Activated CD4-positive, CD25-positive, alpha-beta regulatory T cell (primary cell): ENCODE results near the gene JAM3.
"Not testable (repeated sequence)": the region's sequence is repeated elsewhere in the genome, so short reads cannot be mapped to it uniquely, and the experiment has no call there.

ENCODE experiments used
- DNase-seq, 4 experiments: peaks; one replicate each; lab custom pipeline; 2025; lab: John Stamatoyannopoulos, UW

The JAM3 gene

DNA sequence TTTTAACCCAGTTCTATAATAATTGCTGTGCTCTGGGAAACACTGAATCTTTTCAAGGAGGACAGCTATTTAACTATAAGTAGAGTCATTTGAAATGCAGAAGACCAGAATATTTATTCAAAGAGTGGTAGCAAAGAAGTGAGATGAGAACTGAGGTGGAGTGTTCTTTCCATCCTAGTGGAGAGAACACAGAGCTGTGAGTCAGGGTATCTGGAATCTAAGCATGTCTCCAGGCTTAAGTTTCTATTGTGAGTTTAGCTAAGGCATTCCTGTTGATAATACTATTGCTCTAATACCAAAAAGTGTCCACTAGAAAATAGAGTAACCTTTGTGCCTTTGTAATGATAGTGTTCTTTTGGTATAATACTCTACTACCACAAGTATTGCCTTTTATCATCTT is 32.4 kb downstream of the JAM3 start:
- no peak for DNase-seq

DNA sequence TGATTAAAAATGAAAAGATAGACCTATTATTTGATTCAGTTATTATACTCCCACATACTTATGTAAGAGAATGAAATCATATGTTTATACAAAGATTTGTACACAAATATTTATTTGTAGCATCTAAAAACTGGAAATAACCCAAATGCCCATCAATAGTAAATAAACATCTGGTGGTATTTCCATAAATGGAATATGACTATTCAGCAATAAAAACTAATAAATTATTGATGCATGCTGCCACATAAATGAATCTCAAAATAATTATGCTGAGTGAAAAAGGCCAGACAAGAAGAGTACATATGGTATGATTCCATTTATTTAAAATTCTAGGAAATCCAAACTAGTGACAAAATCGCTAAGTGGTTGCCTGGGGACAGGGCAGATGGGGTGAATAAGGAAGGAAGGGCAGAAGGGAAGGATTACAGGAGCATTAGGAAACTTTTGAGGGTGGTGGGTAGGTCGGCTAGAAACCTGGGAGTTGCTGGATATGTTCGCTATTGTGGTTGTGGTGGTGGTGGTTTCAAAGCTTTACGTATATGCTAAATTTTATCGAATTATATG is 41.5 kb downstream of the JAM3 start:
- DNase-seq, result no peak

DNA sequence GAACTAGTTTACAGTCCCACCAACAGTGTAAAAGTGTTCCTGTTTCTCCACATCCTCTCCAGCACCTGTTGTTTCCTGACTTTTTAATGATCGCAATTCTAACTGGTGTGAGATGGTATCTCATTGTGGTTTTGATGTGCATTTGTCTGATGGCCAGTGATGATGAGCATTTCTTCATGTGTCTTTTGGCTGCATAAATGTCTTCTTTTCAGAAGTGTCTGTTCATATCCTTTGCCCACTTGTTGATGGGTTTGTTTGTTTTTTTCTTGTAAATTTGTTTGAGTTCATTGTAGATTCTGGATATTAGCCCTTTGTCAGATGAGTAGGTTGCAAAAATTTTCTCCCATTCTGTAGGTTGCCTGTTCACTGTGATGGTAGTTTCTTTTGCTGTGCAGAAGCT is 44.9 kb downstream of the JAM3 start:
- not testable (repeated sequence) for DNase-seq

DNA sequence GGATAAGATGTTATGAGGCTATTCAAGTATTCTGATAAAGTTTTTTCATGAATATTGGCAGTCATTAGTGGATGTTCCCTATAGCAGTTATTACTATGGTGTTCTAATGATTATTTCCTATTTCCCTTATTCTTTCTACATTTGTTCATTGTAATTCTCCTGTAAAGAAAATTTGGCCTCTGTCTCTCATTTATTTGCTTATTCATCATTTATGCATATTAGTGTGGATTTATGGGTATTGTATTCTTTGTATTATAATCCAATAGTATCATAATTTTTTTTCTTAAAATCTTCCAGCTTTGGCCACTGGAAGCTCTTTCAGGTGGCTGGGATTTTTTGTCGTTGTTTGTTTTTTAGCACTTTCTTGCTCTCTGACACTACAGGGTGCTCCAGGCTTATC is 47.3 kb downstream of the JAM3 start:
- no peak for DNase-seq

DNA sequence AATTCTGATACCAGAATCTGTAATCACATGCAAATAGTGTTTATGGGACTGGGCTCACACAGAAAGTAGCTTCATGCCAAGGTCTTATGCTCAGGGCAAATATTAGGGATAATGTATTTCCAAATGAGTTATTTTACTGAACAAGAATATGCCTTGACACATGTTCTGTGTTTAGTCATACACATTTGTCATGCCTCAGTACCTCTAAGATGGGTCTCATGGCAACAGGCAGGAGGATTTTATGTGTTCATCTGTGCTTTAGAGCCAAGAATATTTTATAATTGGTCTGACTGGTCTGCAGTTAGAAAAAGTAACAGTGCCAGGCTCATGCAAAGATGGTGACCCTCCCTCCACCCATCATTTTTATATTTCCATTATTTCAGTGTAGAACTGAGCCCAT is 49.1 kb downstream of the JAM3 start:
- DNase-seq, result no peak

DNA sequence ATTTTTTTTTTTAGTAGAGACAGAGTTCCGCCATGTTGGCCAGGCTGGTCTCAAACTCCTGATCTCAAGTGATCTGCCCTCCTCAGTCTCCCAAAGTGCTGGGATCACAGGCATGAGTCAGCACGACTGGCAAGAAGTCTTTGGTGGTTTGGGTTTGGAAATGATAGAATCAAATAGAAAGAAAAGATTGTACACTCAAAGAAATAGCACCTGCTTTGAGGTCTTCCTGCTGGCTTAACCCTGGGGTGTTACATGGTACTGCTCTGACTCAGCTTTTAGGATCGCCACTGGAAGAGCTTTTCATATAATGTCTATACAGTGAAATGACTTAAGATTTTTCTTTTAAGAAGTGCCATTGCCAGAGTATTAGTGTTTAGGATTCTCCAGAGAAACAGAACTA is 50.2 kb downstream of the JAM3 start:
- no peak for DNase-seq

DNA sequence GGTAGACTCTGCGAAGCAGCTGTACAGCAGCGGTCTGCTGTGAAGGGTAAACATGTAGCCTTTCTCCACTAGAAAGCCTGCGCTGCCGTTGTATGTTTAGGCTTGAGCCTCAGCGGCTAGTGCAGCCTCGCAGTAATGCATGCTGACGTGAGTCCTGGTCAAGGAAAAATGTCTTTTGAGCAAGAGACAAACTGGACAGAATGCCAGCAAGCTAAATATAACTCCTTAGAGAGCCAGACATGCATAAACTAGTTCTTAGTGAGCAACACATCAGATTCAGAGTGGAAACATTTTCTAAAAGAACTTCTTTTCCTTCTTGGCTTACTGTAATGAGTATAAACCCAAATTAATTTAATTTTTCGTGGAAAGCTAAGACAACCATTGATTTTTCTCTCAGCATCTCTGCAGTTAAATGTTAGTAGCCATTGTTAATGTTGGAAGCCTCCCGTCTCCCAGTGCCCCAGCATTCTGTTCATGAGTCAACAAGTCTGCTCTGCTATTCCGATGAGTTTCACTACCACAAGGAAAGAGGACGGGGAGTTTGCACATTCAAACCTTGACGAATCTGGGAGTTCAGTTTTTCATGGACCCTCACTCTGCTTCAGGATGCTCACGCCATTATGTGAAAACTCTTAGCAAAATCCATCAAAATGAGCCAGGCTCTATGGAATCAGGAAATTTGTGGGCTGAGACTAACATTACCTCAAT is 51.4 kb downstream of the JAM3 start:
- DNase-seq, result no peak

DNA sequence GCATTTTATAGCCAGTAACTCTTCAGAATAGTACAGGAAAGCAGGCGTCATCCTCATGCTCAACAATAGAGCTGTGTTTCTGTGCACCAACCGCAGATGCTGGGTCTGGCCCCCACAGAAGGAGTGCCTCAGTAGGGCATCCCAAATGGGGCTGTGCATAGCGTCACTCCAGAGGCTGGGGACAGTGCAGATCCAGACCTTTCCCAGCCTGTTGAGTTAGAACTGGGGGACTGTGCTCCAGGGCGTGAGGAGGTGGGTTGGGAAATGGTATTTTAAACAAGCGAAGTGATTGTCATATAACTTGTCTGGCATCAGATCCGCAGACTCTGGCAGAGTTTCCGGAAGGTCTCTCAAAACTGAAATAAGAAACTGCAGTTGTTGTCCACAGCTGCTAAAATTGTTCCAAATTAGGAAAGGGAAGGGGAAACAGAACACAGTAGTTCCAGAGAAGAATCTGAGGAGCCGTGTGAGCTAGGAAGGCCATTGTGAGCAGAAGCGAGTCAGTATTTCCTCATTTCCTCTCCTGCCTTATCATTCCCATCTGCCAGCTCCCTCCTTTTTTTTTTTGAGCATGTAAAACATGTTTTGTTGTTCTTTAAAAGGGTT is 52.2 kb downstream of the JAM3 start:
- no peak for DNase-seq

DNA sequence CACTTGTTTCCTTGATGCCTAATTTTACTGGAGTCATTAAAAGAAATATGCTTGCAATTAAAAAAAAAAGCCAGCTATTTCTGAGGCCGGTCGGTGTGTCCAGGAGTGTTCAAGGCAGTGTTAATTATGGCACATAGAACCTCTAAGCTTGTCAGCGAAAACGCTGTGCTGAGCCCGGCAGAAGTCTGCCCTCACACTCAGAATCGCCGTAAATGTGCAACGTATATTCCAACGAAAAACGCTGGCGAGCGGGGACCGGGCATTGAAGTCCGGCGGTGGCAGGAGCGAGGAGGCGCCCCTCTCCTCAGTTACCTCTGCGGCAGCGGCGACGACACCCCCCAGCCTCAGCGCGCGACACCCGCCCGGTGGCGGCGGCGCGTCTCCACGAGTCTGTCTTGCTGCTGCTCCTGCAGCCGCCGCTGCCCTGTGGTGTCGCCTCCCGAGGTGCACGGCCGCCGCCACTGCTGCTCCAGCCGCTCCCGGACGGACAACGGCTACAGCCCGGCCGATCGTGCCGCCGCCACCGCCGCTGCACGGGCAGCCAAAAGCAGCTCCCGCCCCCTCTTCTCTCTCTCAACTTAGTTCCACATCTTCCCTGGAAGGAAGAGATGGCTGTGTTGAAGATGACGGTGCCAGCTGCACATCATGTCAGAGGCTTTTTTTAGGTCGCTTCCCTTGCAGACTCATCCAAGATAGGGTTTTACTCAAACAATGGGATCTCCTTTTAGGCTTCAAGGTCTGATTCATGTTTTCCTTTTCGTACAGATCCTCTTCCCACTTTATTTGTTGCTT is 56.0 kb downstream of the JAM3 start:
- no peak for DNase-seq

DNA sequence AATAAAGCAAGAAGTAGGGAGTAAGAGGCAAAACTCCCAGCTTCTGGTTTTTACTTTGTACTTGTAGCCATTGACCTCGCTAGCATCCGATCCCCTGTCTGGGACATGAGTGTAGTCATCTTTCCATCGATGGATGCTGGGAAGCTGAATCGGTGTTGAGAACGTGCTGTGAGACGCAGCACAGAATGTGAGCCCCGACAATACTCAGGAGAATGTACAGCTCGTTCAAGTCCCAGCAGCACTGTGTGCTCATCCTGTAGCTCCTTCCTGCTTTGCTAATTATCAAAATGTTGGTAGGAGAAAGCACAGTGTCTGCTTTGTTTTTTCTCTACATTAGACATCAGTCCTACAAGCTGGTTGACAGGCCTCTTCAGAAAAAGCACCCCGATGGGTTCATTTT is 56.6 kb downstream of the JAM3 start:
- no peak for DNase-seq

DNA sequence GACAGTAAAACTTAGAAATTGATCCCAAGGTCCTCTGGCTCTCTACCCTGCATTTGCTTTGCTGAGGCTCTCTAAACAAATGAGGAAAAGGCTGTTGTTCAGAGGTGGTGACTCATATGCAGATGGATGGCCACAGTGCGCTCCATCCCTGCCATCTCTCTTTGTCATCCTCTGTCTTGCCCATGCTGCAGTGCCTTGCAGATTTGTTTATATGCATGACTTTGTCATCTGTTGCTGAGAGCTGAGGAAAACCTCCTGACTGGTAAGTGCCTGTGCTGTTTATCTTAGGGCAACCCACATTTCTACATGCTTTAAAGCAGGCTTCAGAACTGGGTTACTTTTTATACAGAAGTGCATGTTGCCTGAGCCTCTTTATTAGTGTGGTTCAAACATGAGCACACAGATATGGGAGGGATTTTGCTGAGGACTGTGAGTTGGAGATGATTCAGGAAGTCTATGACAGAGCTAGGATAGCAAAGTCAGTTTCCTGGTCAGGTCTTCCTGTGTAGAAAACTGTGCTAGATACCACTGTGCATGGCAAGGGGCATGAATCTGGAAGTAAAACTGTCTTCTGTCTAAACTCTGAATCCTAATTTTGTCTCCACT is 57.4 kb downstream of the JAM3 start:
- DNase-seq, result no peak

DNA sequence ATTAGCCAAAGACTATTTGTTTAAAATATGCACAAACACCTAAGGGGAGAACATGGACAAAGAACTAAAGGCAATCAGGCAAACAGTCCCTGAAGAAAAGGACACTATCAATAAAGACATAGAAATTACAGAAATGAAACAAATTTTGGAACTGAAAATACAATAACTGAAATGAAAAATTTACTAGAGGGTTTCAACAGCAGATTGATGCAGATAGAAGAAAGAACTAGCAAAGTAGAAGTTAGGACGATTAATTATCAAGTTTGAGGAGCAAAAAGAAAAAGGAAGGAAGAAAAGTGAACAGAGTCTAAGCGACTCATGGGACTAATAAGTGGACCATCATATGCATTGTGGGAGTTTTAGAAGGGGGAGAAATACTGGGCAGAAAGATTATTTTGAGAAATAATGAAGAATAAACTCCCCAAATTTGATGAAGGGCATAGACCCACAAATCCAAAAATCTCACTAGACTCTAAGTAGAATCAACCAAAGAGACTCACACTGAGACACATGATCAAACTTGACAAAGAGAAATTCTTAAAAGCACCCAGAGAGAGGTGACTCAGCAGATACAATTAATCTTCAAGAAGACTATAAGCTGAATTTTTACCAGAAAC is 62.9 kb downstream of the JAM3 start:
- DNase-seq, result no peak

DNA sequence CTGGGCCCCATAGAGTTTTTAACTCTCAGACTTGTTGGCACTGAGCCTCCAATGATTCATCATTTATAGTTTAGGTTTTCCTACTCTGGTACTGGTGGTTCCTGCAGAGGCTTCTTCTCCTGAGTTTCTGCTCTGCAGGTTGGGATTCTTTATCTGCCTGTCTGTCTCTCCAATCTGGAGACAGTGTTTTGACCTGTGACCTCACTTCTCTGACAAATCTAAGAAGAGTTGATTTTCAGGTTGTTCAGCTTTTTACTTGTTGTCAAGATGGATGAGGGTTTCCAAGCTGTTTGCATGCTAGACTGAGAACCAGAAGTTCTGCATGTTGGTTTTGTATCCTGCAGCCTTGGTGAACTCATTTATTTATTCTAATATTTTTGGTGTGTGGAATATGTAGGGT is 63.9 kb downstream of the JAM3 start:
- DNase-seq, result no peak

DNA sequence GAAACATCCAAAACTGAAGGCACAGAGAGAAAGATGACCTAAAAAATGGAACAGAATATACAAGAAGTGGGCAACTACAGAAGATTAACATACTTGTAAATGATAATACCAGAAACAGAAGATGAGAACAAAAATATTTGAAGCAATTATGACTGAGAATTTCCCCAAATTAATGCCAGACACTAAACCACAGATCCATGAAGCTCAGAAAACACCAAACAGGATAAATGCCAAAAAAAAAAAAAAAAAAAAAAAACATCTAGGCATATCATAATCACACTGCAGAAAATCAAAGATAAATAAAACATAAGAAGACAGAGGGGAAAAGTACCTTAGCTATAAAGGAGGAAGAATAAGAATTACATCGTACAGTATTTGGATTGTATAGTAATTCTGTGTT is 65.3 kb downstream of the JAM3 start:
- DNase-seq, result no peak

DNA sequence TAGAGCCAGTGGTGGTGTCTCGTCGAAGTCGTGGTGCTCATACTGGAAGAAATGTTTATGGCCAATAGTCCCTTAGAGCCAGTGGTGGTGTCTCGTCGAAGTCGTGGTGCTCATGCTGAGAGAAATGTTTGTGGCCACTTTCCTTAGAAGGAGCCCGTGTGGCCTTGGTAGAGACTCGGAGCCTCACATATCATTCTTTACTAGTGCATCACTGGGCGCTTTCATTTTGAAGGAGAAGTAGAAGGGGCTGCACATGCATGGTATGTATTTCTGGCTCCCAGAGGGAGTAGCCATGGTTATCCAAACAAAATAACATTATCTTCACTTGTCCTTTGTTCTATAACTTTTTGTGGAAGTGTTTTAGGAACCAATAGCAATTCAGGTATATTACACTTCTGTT is 69.5 kb downstream of the JAM3 start:
- DNase-seq, result no peak

DNA sequence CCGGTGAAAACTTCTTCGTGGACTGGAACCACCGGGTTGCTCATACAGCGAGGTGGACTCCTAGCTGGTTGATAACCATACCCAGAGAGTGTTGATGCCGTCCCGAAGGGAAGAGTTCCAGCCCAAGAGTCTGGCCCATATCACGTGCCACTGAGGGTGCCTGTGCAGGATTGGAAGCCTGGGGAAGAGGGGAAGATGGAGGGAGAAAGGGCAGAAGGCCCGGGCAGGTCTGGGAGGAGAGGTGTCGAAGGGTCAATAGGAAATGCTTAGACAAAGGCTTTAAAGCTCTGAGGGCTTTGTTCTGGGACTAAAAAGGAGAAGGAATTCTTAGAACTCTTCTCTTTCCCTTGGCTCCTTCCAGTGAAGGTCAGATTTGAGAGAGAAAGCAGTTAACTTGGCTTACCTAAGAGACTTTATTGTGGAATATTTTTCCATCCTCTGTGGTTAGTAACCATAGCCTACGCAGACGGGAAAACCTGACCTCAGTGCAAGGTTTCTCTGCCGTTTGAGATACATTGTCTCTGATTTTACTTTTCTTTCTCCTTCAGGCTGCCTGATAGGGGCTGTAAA is 70.5 kb downstream of the JAM3 start:
- DNase-seq, result no peak

DNA sequence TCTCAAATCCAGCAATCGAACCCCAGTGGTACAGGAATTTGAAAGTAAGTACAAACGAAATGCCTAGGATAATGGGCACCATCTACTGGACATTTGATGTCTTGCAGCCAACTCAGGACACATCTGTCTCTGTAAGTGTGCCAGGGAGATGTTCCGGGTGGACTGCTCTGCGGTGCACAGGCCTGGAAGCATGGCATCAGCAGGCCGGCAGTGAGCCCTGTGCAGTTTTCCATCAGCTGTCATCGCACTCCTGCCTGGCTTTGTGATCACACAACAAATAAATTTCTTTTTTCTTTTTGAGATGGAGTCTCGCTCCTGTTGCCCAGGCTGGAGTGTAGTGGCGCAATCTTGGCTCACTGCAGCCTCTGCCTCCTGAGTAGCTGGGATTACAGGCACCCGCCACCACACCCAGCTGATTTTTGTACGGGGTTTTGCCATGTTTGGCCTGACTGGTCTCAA is 71.0 kb downstream of the JAM3 start:
- peak in 1 of 4 experiments; percentile 7 for DNase-seq

DNA sequence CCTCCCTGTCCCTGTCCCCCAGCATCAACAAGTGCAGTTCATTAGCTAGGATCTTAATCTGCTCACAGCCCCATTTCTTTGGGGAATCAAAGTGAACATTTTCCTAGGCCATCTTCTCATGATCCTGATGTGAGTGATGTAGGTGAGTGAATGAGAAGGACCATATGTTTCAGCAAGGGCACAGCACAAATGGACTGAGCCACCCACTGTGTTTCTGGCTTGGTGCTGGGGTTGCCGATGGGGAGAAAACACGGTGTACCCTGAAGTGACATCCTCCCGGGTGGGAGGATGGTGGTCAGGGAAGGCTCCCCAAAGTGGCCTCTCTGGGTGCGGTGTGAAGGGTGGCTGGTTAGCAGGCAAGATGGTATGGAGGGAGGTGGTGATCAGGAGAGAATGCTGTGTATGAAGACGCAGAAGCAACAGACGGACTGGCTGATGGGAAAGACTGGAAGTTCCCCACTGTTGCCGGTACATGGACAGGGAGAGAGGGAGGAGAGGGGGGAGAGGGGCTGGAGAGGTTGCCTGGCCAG is 72.2 kb downstream of the JAM3 start:
- DNase-seq, result no peak

DNA sequence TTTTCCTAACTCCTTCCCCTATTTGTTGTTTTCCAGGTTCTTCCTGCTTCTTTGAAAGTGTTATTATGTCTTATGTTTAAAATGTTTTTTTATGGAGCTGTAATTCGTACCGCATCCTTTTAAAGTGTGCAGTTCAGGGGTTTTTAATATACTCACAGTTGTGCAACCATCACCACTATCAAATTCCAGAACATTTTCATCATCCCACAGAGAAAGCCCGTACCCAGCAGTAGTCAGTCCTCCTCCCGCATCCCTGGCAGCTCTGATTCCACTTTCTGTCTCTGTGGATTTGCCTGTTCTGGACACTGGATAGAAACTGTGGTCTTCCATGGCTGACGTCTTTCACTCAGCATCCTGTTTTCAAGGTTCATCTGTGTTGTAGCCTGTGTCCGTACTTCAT is 73.7 kb downstream of the JAM3 start:
- DNase-seq, result no peak

DNA sequence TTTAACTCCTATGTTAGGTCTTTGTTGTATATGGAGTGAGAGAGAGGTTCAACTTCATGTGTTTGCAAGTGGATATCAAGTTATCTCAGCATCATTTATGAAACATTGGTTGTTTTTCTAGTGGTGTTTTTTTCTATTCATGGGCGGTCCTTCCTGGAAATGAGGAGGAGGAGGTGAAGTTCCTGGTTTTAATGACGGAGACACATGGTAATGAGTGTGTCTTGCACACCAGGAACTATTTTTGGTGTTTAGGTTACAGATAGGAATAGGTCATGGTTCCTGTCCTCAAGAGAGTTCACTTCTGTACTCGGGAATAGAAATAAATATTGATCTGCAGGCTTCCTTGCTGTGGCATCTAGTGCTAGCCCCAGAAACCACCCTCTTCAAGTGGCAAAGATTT is 74.9 kb downstream of the JAM3 start:
- no peak for DNase-seq

DNA sequence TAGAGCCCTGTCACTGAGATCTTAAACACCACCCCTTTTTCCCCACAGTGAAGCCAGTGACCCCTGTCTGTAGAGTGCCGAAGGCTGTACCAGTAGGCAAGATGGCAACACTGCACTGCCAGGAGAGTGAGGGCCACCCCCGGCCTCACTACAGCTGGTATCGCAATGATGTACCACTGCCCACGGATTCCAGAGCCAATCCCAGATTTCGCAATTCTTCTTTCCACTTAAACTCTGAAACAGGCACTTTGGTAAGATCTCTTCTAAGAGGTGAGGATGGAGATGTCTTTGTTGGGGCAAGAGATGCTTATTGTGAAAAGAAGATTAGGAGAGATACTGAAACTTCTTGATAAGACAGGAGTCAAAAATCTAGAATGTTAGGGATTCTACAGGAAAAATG is 75.9 kb downstream of the JAM3 start:
- no peak for DNase-seq
